ENCODE data around the gene DCLK1. TPM values are rescaled to one million over a fixed set of nuclear protein-coding genes. Genes with fewer than 3 reads are reported as not detected.

The DCLK1 gene
- total RNA-seq, 1 experiment from 2014 or later: not detected

- in situ Hi-C loops (cut with HindIII; ENCODE audit: low pct_unique_long_range_greater_than_20kb, low sequenced_read_pairs): no loop called here
- CTCF ChIA-PET: no interaction called here
- no peaks in the 10 kb centered on the region for H3K27me3 ChIP-seq (ENCODE audit: control insufficient read depth, insufficient read depth, low read length)
- ATAC-seq (no peak), DNase-seq (ENCODE audit: low read depth, low spot score) (no peak)
- intact Hi-C loops (cut with micrococcal nuclease; ENCODE audit: unreplicated experiment): no loop called here
- H3K36me3 ChIP-seq (ENCODE audit: control insufficient read depth, insufficient read depth, low read length): no peaks in the 10 kb centered on the region
- no TSS peak for BruUV-seq (replicated peaks)
- POLR2A ChIA-PET: no interaction called here
- H3K4me3 ChIP-seq (ENCODE audit: low read depth in 2 of 2, low read length in 2 of 2): no peak overlapping the region
- H3K4me1 ChIP-seq (ENCODE audit: control insufficient read depth, insufficient read depth, low read length): no peaks in the 10 kb centered on the region
- TF ChIP-seq REST (IDR thresholded peaks at IDR 0.05; ENCODE audit: insufficient read depth in 1 of 2, low read depth in 2 of 2, low read length in 1 of 2): no peak
- no peak for TF ChIP-seq TCF7L2 (IDR thresholded peaks at IDR 0.05; ENCODE audit: low read depth, low read length)
- TF ChIP-seq SIN3A (IDR thresholded peaks at IDR 0.05; ENCODE audit: borderline replicate concordance, insufficient read depth, low read depth, low read length): no peak
- no peak for TF ChIP-seq POLR2AphosphoS5 (IDR thresholded peaks at IDR 0.05; ENCODE audit: low read depth, low read length)
- no peak for TF ChIP-seq CTCF (IDR thresholded peaks at IDR 0.05)
- H3K27ac ChIP-seq (ENCODE audit: low read length): no peak overlapping the region
- no peaks in the 10 kb centered on the region for H3K9me3 ChIP-seq (ENCODE audit: control insufficient read depth, insufficient read depth, low read depth, low read length)
Measured at GRCh38 chr13:35763060-35763781, 368.0 kb downstream of the DCLK1 start.

- Histone ChIP-seq H3K27me3 (ENCODE audit: control insufficient read depth, insufficient read depth, low read length) (no peaks in the 10 kb centered on the region), H3K36me3 (ENCODE audit: control insufficient read depth, insufficient read depth, low read length) (no peaks in the 10 kb centered on the region), H3K4me3 (ENCODE audit: low read depth in 2 of 2, low read length in 2 of 2) (no peak overlapping the region), H3K4me1 (ENCODE audit: control insufficient read depth, insufficient read depth, low read length) (no peaks in the 10 kb centered on the region), H3K27ac (ENCODE audit: low read length) (no peak overlapping the region), H3K9me3 (ENCODE audit: control insufficient read depth, insufficient read depth, low read depth, low read length) (no peaks in the 10 kb centered on the region)
- no TSS peak for BruUV-seq (replicated peaks)
- no peak for DNase-seq (ENCODE audit: low read depth, low spot score)
- POLR2A ChIA-PET: no interaction called here
- intact Hi-C loops (cut with micrococcal nuclease; ENCODE audit: unreplicated experiment): no loop called here
- TF ChIP-seq SIN3A (IDR thresholded peaks at IDR 0.05; ENCODE audit: borderline replicate concordance, insufficient read depth, low read depth, low read length) (no peak), REST (IDR thresholded peaks at IDR 0.05; ENCODE audit: insufficient read depth in 1 of 2, low read depth in 2 of 2, low read length in 1 of 2) (no peak), CTCF (IDR thresholded peaks at IDR 0.05) (no peak), POLR2AphosphoS5 (IDR thresholded peaks at IDR 0.05; ENCODE audit: low read depth, low read length) (no peak), TCF7L2 (IDR thresholded peaks at IDR 0.05; ENCODE audit: low read depth, low read length) (no peak)
- CTCF ChIA-PET: no interaction called here
- in situ Hi-C loops (cut with HindIII; ENCODE audit: low pct_unique_long_range_greater_than_20kb, low sequenced_read_pairs): no loop called here
- no peak for ATAC-seq
Measured at GRCh38 chr13:35761440-35762252, 369.5 kb downstream of the DCLK1 start.
